ENCODE results near the gene SLC34A2.

- TF ChIP-seq POLR2A (IDR thresholded peaks at IDR 0.05) = no peak
- TF ChIP-seq POLR2AphosphoS5 (IDR thresholded peaks at IDR 0.05) = no peak
- TF ChIP-seq CTCF (IDR thresholded peaks at IDR 0.05) = no peak
These were observed 17.9 kb upstream of the SLC34A2 start for GRCh38 chr4:25637581-25638220.

Data from suprapubic skin (tissue), 4 donors.